ENCODE measurements around the gene RUFY3.
A peak's percentile ranks its signal among the peaks of the same experiment; 100 is the strongest.
"Not testable (repeated sequence)": the region's sequence is repeated elsewhere in the genome, so short reads cannot be mapped to it uniquely, and the experiment has no call there.

The RUFY3 gene

DNA sequence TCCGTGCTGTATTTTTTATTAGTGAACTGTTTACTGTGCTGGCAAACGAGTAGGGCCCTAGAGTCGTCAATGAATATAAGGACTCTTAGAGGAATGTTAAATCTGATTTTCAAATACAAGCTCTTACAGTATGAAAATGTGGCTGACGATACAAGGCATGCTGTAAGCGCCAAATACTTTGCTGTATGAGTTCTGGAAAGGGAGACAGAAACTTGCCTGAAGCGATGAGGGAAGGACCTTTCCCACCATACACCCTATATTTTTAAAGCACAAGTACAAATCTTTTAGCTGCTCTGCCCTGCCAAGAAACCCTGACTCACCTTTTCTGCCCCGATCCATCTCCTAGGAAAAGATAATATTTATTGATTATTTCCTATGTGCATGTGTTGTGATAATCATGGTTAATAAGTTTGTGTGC is 15.7 kb upstream of the RUFY3 start:
- no peak for DNase-seq

DNA sequence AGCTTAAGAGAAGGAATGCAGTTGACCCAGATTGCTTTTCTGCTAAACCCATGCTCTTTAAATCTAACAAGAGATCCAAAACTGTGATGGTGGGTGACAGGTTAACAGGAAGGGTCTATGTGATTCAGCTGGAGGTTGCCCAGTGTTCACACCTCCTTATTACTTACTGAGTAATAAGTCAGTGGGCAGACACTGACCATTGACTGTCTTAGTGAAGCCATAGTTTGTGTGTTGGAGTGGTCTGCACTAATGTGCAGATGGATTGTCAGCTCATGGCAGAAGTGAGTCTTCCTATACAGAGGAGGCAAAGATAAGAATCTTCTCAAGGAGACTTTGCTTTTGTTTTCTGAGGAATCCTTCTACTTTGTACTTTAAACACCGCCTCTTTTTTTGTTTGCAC is 15.2 kb upstream of the RUFY3 start:
- no peak for DNase-seq

DNA sequence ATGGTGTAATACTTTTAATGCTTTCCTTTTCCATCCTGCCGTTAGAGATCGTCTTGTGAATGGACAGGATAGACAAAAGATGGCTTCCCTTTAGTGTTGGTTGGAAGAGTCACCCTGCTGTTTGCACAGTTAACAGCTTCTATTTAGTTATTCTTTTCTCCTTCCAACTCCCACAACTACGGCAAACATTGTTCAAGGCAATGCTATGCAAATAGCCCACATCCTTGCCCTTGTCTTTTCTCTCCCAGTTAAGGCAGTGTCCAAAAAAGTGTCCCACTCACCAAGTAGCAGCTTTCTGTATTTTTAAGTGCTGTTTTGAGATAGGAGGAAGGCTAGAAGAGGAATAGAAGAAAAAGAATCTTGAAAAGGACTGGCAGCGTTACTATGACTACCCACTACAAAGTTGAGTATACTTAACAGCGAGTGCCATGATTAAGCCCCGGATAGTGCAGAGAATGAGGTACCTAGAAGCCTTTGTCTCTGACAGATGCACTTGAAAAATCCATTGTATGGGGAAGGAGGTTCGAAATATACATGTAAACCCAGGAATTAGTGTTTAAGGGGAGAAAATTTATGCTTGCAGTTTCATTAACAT is 12.1 kb upstream of the RUFY3 start:
- no peak for DNase-seq

DNA sequence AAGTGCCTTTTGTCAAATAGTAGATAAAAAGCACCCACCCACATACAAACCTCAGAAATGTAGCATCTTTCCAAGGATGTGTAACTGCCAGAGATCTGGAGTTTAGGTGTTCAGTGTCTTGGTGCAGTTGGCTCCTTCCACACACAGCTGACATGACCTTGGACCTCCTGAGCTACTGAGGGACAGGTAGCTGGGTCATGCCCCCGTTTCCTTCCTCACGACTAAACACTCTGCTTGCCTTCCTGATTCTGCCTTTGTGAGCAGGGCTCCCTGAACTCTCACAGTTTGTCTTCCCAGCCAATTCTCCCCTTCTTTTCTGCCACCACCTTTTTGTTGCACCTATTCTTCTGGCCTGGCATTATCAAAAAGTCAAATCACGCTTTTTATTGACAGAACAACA is 10.2 kb upstream of the RUFY3 start:
- no peak for DNase-seq

DNA sequence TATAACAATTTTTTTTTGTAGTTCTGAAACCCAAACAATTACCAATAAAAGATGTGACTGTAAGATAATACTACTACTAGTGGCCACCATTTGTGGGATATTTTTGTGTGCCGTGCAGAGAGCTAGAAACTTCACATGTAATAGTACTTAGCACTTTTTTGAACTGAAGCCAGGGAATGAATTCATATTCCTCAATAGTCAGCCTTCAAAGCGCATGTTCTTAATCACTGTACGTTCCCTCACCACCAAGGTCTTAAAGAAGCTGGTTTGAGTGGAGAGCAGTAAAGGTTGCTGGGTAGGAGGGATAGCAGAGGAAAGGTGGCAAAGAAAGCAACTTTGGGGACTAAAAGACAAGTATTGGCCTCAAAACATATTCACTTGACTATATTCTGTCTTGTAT is 9.6 kb upstream of the RUFY3 start:
- DNase-seq = no peak

DNA sequence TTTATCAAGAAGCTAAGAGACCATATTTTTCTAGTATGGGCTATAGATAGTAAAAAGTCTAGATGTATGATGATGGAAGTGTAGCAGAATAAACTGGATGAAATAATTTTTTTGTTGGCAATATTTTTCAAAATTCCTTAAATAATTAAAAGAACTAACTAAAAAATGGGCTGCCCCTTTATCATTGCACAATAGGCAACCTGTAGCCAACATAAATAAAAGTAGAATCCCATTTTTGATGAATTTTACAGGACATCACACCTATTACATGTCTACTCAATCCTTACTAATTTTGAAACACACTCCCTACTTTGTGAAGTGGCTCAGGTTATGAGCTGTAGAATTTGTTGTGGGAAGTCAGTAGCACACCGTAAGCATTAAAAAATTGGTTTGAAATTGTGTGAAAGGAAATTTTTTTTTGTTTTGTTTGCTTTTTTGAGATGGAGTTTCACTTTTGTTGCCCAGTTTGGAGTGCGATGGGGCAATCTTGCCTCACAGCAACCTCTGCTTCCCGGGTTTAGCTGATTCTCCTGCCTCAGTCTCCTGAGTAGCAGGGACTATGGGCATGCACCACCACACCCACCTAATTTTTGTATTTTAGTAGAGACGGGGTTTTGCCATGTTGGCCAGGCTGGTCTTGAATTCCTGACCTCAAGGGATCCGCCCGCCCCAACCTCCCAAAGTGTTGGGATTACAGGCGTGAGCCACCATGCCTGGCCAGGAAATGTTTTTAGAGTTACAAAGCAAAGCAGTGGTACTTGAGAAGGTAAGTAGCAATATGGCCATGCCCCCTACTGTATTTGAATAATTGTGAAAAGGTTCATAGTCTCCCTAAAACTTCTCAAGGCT is 8.9 kb upstream of the RUFY3 start:
- DNase-seq = no peak

DNA sequence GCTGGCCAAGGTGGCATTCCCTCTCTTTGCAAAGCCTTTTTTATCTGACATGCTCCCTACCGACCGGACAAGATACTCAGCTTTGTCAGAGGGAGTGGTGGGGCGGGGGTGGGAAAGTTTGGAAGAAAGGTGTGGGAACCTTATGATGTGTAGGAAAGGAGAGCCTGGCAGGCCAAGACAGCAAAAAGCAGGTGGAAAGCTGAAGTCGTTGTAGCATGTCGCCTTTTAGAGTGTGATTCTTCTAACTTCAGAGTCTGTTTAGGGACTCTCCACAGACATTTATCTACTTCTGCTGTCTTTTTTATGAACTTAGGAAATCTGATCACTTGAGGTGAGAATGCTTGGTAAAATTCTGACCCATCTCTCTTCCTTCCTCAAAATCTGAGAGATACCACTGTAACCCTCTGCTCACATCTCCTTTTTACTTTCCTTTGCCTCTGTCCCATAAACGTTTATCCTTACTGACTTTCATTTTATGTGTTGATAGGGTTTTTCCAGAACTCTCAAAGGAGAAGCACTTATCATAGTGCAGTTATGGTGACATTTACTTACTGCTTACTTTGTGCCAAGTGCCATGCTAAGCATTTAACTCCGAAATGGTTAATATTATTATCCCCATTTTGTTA is 8.2 kb upstream of the RUFY3 start:
- DNase-seq = peak; percentile 56 to 65

DNA sequence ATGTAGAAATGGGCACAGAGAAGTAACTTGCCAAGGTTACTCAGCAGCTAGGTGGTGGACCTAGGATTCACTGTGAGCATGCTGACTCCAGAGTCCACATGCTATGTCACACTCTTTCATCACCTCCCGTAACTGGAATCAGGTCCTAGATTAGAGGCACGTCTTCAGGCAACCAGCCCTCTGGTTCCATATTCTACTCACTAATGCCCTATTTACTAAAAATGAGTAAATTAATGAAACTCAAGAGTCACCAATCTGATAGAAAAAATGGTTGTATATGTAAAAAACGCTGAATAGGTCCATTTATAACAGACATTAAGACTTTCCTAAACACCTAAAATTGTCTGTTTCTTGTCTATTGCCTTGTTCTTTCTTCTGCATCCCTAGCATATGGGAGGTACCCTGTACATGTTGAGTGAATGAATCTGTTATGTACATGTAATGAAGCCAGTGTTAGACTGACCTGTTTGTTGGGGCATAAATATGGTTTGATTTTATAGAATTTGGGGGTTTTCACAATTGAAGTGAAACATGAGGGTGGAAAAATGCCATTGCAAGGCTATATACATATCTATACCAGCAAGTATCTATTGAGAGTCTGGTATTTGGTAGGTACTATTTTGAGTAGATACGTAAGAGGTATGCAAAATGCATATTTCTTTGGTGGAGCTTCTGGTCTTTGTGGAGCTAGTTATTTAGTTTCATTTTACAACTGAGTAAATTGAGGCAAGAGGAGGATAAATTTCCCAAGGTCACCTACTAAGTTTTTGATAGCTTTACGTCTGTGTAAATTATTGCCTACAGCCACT is 7.5 kb upstream of the RUFY3 start:
- DNase-seq = peak; percentile 45 to 50

DNA sequence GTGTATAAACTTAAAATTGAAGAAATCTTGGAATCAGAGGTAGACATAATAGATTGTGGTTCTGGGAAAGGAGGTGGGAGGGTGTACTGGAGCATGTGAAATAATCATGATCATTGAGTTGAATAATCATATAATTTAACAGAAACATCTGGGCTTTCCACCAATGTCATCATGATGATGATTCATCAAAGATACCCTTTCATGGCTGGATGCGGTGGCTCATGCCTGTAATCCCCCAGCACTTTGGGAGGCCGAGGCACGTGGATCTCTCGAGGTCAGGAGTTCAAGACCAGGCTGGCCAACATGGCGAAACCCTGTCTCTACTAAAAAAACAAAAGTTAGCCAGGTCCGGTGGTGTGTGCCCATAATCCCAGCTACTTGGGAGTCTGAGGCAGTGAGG is 6.7 kb upstream of the RUFY3 start:
- peak; percentile 45 to 58 for DNase-seq

DNA sequence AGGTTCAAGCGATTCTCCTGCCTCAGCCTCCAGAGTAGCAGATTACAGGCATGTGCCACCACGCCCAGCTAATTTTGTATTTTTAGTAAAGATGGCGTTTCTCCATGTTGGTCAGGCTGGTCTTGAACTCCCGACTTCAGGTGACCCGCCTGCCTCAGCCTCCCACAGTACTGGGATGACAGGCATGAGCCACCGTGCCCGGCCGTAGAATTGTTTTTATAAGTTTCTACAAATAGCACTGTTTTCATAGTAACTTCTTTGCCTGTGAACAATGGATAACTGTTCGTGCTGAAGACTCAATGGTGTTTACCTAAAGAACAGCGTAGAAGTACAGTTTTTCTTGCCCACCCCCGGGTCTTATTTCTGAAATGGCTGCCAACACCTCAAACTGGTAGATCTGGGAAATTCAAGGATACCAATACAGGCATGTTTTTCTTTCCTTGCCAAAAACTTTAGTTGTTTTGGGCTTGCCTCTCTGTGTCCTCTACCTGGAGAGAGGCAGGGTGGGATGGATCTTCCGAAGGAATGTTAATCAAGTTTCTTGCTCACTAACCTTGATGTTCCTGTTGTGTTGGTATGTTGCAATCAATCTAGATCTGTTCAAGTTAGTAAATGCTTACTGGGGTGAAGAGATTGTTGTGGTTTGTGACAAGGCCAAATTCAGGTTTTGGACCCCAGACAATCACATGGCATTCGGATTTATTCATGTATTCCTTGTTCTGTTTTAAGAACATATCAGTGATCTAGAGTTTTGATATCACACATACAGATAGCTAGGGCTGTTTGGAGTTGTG is 2.8 kb upstream of the RUFY3 start:
- DNase-seq = no peak

DNA sequence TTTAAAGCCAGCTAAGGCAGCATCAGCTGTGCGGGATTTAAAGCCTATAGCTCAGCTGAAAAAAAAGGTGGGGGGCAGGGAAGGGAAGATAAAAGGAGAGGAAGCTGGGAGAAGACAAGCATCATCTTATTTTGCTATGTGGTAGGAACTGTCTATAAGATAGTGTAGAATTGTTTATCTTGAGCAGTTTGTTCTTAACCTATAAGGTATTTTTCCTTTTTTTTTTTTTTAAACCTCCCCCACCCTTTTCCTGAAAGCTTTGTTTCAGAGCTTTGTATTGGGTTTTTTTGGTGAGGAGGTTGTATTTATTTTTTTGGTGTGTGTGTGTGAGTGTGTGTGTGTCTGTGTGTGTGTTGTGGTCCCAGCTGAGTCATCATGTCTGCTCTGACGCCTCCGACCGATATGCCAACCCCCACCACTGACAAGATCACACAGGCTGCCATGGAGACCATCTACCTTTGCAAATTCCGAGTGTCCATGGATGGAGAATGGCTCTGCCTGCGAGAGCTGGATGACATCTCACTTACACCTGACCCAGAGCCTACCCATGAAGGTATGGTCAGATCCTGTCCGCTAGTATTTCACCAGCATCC is 531 bp downstream of the RUFY3 start:
- DNase-seq = no peak

DNA sequence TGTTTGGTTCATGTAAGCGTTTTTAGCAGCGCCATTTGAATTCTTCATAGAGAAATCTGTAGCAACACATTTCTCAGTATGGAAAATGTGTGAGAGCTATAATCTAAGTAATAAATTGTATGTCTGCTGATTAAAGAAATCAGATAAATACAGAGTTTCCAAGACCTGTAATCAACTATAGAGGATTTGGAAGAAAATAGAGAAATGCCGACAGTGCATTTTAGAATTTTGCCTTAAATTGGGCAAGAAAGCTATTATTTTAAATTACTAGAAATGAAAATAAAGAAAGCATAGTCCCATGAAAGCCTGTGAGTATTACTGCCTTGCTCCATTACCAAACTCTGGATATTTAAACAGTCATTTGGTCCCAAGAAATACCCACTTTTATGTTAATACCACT is 2.7 kb downstream of the RUFY3 start:
- DNase-seq = no peak

DNA sequence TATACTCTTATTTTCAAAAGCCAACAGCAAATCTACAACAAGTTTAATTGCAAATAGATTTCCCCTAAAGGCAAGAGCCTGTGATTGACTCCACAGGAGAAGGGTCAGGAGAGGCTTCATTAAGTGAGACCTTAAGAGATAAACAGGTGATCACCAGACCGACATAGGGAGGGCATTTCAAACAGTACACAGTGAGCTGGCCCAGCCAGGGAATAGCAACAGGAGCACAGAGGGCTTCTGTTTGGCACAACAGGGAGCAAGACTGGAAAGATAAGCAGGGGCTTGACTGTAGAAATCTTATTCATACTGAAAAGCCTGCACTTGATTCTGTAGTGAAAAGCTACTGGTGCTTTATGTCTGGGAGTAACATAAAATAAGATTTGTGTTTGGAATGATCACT is 3.9 kb downstream of the RUFY3 start:
- no peak for DNase-seq

DNA sequence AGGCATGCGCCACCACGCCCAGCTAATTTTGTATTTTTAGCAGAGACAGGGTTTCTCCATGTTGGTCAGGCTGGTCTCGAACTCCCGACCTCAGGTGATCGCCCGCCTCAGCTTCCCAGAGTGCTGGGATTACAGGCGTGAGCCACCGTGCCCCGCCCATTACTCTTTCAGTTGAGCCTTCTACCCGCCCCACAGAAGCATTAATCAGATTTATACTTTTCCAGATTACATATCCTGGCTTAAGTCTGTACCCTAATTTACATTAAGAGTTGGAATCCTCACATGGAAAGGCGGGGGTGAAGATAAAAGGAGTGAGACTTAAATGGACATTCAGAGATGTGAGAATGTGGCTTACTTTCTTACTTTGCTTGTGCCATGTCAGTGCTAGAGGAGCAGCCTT is 4.8 kb downstream of the RUFY3 start:
- DNase-seq = not testable (repeated sequence)

DNA sequence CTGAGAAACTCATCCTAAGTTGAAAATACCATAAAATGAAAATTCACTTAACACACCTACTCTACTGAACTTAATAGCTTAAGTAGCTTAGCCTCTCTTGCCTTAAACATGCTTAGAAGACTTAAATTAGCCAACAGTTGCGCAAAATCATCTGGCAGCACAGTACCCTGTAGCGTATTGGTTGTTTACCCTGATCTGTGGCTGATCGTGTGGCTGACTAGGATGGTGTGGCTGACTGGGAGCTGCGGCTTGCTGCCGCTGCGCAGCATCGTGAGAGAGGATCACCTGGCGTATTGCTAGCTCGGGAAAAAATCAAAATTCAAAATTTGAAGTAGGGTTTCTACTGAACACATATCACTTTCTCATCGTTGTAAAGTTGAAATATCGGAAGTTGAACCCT is 6.3 kb downstream of the RUFY3 start:
- no peak for DNase-seq

DNA sequence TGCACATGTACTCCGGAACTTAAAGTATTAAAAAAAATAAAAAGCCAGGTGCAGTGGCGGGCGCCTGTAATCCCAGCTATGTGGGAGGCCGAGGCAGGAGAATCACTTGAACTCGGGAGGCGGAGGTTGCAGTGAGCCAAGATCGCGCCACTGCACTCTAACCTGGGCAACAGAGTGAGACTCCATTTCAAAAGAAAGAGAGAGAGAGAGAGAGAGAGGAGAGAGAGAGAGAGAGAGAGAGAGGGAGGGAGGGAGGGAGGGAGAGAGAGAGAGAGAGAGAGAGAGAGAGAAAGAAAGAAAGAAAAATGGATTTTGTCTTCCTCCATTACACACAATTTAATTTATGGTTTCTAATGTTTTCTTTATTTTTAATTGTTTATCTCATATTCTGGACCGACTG is 11.1 kb downstream of the RUFY3 start:
- DNase-seq = not testable (repeated sequence)

DNA sequence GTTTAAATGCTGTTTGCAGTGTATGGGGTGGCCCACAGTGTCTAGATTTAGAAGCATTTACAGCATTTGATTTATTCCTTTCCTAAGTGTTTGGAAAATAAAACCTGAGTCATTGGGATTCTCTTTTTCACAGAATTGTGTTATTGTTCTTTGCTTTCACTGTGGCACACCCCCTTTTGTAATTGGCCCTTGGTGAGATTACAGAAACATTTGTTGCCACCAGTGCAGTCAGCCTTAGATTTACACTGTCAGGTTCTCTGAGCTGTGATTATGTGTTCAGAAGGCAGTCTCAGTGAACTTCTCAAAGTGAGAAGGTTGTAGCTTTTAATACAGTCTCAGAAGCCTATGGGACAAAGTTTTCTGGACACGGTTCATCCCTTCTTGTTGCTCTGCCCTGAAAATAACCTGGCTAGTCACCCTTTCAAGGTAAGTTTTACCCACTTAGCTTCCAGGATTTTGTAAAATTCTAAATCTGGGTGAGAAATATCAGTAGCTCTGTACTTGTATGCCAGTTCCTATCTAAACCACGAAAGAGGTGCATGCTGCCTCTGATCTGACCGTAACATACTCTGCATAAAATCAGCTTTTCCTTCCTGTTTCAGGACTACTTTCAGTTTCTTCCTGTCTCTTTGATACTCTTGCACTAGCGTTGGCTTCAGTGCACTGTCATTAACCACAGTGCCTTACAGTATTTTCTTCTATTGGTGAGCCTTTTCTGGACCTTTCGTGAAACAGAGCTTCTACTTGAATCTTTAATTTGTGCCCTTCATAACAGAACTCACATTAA is 12.6 kb downstream of the RUFY3 start:
- peak; percentile 67 to 79 for DNase-seq

DNA sequence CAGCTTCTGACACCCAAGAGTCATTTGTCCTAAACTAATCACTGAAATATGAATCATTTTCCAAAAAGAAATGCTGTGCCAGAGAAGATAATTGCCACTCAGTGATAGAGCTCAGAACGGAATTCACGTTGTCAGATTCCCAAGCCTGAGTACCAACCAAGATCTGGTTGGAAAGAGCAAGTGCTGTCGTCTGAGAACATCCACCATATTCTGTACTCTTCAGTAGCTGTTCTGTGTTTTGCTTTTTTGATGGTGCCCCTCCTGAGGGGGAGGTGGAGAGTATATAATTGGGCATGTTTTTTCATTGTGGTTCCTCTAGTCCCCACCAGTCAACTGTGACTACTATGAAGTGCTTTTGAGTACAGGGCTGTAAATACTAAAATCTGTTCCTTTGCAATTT is 13.2 kb downstream of the RUFY3 start:
- no peak for DNase-seq

DNA sequence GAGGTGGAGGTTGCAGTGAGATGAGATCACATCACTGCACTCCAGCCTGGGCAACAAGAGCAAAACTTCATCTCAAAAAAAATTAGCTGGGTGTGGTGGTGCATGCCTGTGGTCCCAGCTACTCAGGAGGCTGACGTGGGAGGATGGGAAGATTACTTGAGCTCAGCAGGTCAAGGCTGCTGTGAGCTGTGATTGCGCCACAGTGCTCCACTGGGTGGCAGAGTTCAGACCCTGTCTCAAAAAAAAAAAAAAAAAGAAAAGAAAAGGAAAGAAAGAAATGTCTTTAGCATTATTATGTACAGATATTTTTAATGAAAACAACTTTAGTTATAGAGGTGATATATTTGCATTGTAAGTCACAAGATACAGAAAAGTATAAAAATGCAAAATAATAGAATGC is 14.2 kb downstream of the RUFY3 start:
- peak in 1 of 2 donors; percentile 29 for DNase-seq

DNA sequence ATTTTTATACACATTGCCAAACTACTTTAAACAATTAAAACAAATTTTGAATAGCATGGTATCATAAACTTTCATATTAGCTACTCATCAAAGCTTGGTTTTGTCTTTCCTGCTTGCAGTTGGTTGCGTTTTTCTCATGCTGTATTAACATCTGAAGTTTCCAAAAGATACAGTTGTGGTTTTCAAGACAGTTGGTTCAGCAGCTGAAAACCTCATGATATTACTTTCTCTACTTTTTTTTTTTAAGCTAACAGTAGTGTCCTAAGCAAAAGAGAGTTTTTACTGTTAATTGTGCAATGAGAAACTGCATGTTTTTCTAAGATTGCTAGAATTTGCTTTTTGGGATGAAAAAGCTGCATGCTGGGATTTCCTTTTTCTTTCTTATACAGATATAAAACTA is 15.2 kb downstream of the RUFY3 start:
- DNase-seq = no peak

DNA sequence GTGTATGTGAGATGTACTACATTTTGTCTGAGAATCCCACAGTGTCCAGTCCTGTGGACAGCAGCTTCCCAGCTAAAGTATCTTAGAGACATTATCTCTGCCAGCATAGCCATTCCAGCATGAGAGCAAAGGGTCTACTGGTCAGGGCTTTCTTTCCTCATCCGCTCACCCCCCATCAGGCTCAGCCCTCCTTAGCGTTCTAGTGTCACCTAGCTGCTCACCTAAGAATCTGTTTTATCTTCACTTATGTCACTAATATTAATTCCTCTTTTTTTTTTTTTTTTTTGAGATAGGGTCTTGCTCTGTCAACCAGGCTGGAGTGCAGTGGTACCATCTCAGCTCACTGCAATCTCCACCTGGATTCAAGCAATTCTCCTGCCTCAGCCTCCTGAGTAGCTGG is 15.6 kb downstream of the RUFY3 start:
- DNase-seq = no peak
